SK-N-SH (cell line): ENCODE results near the gene C19orf47. TPM values are rescaled to one million over a fixed set of nuclear protein-coding genes. Genes with fewer than 3 reads are reported as not detected.

Experiments
- CTCF ChIA-PET: fragments of 300-600, 350-600 bp; formaldehyde crosslinking; extraction: SDS; loops from one replicate; lab custom pipeline; 2021; lab: Yijun Ruan, JAX
- POLR2A ChIA-PET: fragments of 350-600 bp; sonication (Branson Sonifier 250); formaldehyde crosslinking; extraction: SDS; loops from one replicate; lab custom pipeline; 2020; ENCODE audit warnings: antibody characterized with exemption, inconsistent platforms; lab: Yijun Ruan, JAX
- DNase-seq: peaks from one replicate; pipeline ENCODE4 v3.0.0; 2012
- H2AFZ ChIP-seq: fragments of 200-600 bp; sonication (generic); 2 replicates; pipeline ENCODE4 v1.8.1; 2016; ENCODE audit warnings: antibody characterized with exemption, mild to moderate bottlenecking, low read depth
- H3F3A ChIP-seq: fragments of 200-600 bp; sonication (generic); replicated peaks from 2 replicates; pipeline ENCODE3; 2016; ENCODE audit warnings: antibody characterized with exemption, mild to moderate bottlenecking; ENCODE audit not compliant: insufficient read depth
- H3K27ac ChIP-seq, 2 experiments: fragments of 200-500 bp in 1 of 2; fragments of 200-600 bp in 1 of 2; sonication (Bioruptor generic) in 1 of 2; sonication (generic), shearing (Covaris generic) in 1 of 2; 2 replicates each; pipeline versions ENCODE4 v1.5.1 to v1.6.1; 2014 to 2016; ENCODE audit warnings: low read depth in 2 of 2, inconsistent platforms in 1 of 2, low read length in 1 of 2, mild to moderate bottlenecking in 1 of 2, mixed read lengths in 1 of 2
- H3K27me3 ChIP-seq: fragments of 200-600 bp; sonication (generic), shearing (Covaris generic); 2 replicates; pipeline ENCODE4 v1.6.1; 2016; ENCODE audit warnings: mixed run types; ENCODE audit not compliant: insufficient read depth
- H3K36me3 ChIP-seq, 2 experiments: fragments of 200-500 bp in 1 of 2; fragments of 200-600 bp in 1 of 2; sonication (Bioruptor generic) in 1 of 2; sonication (generic) in 1 of 2; replicated peaks in 1 of 2; 2 replicates each; pipeline versions ENCODE3 to v1.5.1; 2014 to 2016; ENCODE audit warnings: low read length in 1 of 2, mild to moderate bottlenecking in 1 of 2; ENCODE audit not compliant: insufficient read depth in 2 of 2, control insufficient read depth in 1 of 2
- H3K4me1 ChIP-seq, 2 experiments: fragments of 200-500 bp in 1 of 2; fragments of 200-600 bp in 1 of 2; sonication (Bioruptor generic) in 1 of 2; sonication (generic), shearing (Covaris generic) in 1 of 2; 2 replicates each; pipeline versions ENCODE4 v1.5.1 to v1.6.1; 2014 to 2016; ENCODE audit warnings: low read depth in 1 of 2, low read length in 1 of 2, mixed run types in 1 of 2; ENCODE audit not compliant: insufficient read depth in 2 of 2, control insufficient read depth in 1 of 2
- H3K4me2 ChIP-seq: fragments of 200-600 bp; sonication (generic), shearing (Covaris generic); 2 replicates; pipeline ENCODE4 v1.6.1; 2017; ENCODE audit warnings: mixed run types
- H3K4me3 ChIP-seq, 2 experiments: fragments of 200-500 bp in 1 of 2; fragments of 200-600 bp in 1 of 2; sonication (Bioruptor generic) in 1 of 2; sonication (generic), shearing (Covaris generic) in 1 of 2; 2 replicates each; pipeline versions ENCODE4 v1.5.1 to v1.8.1; 2014 to 2016; ENCODE audit warnings: low read depth in 2 of 2, inconsistent platforms in 1 of 2, low read length in 1 of 2, mild to moderate bottlenecking in 1 of 2, mixed read lengths in 1 of 2, moderate library complexity in 1 of 2
- H3K79me2 ChIP-seq: fragments of 200-600 bp; sonication (generic); 2 replicates; pipeline ENCODE4 v1.8.1; 2017; ENCODE audit warnings: mild to moderate bottlenecking; ENCODE audit not compliant: insufficient read depth
- H3K9ac ChIP-seq: fragments of 200-600 bp; sonication (generic); 2 replicates; pipeline ENCODE4 v1.6.1; 2017; ENCODE audit warnings: mixed run types
- H3K9me2 ChIP-seq: fragments of 200-600 bp; sonication (generic); 2 replicates; pipeline ENCODE4 v1.6.1; 2017; ENCODE audit warnings: mixed run types
- H3K9me3 ChIP-seq: fragments of 200-600 bp; sonication (generic); 2 replicates; pipeline ENCODE4 v1.6.1; 2017; ENCODE audit warnings: mixed run types, mild to moderate bottlenecking, moderate library complexity
- H4K20me1 ChIP-seq: fragments of 200-600 bp; sonication (generic); 2 replicates; pipeline ENCODE4 v1.6.1; 2017; ENCODE audit warnings: mild to moderate bottlenecking, mixed run types; ENCODE audit not compliant: insufficient read depth
- ELF1 ChIP-seq: IDR thresholded peaks from 2 replicates; pipeline ENCODE4 v1.4.0; 2012
- EZH2phosphoT487 ChIP-seq: fragments of 200-600 bp; sonication (generic); IDR thresholded peaks from 2 replicates; pipeline ENCODE4 v1.6.1; 2017; ENCODE audit warnings: low read depth, mixed run types, mild to moderate bottlenecking, antibody characterized with exemption, moderate library complexity, borderline replicate concordance
- FOSL2 ChIP-seq: IDR thresholded peaks from 2 replicates; pipeline ENCODE4 v1.4.0; 2012; ENCODE audit warnings: low read depth, mild to moderate bottlenecking, moderate library complexity, borderline replicate concordance
- FOXM1 ChIP-seq: IDR thresholded peaks from 2 replicates; pipeline ENCODE4 v1.4.0; 2012; ENCODE audit warnings: low read depth, mild to moderate bottlenecking
- GABPA ChIP-seq: IDR thresholded peaks from 2 replicates; pipeline ENCODE4 v1.4.0; 2012; ENCODE audit warnings: low read depth, mild to moderate bottlenecking
- GATA2 ChIP-seq: sonication (generic); formaldehyde crosslinking; IDR thresholded peaks from 2 replicates; pipeline ENCODE4 v1.5.0; 2020; ENCODE audit warnings: mild to moderate bottlenecking, missing genetic modification reagents
- JUND ChIP-seq: IDR thresholded peaks from 2 replicates; pipeline ENCODE4 v1.4.0; 2012
- MEF2A ChIP-seq: IDR thresholded peaks from 2 replicates; pipeline ENCODE4 v1.4.0; 2012; ENCODE audit warnings: low read depth, borderline replicate concordance
- MXI1 ChIP-seq: IDR thresholded peaks from 2 replicates; pipeline ENCODE4 v1.6.1; 2012; ENCODE audit warnings: mild to moderate bottlenecking, low read depth, low read length, improper control_type of control experiment
- NFIC ChIP-seq: IDR thresholded peaks from 2 replicates; pipeline ENCODE4 v1.4.0; 2012; ENCODE audit warnings: borderline replicate concordance
- POLR2AphosphoS5 ChIP-seq: IDR thresholded peaks from 2 replicates; pipeline ENCODE4 v1.6.1; 2012; ENCODE audit warnings: low read depth, low read length
- RCOR1 ChIP-seq: fragments of 150-350 bp; IDR thresholded peaks from 2 replicates; pipeline ENCODE4 v1.6.1; 2017; ENCODE audit warnings: antibody characterized with exemption, low read length
- TEAD4 ChIP-seq: IDR thresholded peaks from 2 replicates; pipeline ENCODE4 v1.4.0; 2012; ENCODE audit warnings: mild to moderate bottlenecking, borderline replicate concordance; ENCODE audit not compliant: insufficient read depth
- WGBS: methylation state at CpG from one replicate; pipeline ENCODE4 v1.1.6; 2017; ENCODE audit warnings: low lambda C conversion rate; 5-methylcytosine and 5-hydroxymethylcytosine counted together
- polyA plus RNA-seq, 3 experiments: library from polyadenylated mRNA; depleted of rRNA; stranded (reverse); fragments of >200 nt; gene quantifications; 2 replicates each; pipeline ENCODE4 v1.2.3, GENCODE V29; 2012
- TF ChIP-seq, protein P1 (sequence below): IDR thresholded peaks from 2 replicates; pipeline ENCODE4 v1.4.0; 2012; ENCODE audit warnings: low read depth, borderline replicate concordance
- TF ChIP-seq, protein P2 (sequence below): fragments of 150-350 bp; IDR thresholded peaks from 2 replicates; pipeline ENCODE4 v1.6.1; 2017; ENCODE audit warnings: antibody characterized with exemption, low read length, low read depth, borderline replicate concordance
- TF ChIP-seq, protein P3 (sequence below): IDR thresholded peaks from 2 replicates; pipeline ENCODE4; 2012

The C19orf47 gene
- polyA plus RNA-seq, 1 of the 3 experiments (the other 2 are of a cell fraction): 17.2 TPM

DNA sequence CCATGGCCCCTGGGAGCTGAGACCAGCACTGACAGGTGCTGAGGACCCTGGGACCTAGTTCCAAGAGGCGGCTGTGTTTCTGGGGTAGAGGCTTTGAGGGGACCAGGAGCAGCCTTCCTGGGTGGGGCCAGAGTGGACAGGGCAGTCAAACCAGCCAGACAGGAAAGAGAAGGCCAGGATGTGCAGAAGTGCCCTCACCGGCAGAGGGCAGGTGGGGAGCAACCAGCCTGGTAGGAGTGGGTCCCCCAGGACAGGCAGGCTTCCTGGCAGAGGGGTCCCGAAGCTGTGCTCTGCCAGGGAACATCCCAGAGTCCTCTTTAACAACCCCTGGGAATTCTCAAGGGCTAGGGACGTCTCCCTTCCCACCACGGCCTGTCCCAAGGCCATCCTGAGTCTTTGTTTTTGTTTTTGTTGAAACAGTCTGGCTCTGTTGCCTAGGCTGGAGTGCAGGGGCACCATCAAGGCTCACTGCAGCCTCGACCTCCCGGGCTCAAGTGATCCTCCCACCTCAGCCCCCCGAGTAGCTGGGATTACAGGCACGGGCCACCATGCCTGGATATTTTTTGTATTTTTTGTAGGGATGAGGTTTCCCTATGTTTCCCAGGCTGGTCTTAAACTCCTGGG lies 44.8 kb upstream of the C19orf47 start:
- POLR2A ChIA-PET: no interaction called here
- CTCF ChIA-PET: no interaction called here
- no peak overlapping the region for H3K27ac ChIP-seq

DNA sequence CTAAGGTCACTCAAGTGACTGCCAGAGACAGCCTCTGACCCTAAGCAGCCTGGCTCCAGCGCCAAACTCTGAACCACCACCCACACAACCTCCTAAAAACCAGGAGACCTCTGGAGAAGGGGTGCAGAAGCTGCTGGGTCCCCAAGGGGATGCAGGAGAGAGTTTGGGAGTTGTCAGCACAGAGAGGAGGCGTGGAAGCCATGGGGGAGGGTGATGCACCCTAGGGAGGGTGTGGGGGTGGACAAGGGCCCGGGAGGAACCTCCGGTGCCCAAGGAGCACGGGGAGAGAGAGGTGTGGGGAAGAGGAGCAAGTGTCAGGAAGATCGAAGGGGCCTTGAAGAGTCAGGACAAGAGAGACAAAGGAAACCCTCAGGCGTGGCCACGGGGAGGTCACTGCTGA lies 43.9 kb upstream of the C19orf47 start:
- no peak overlapping the region for H3K4me2 ChIP-seq
- H3K79me2 ChIP-seq: no peaks in the 10 kb centered on the region
- H3K36me3 ChIP-seq: no peaks in the 10 kb centered on the region
- H3K4me1 ChIP-seq: no peaks in the 10 kb centered on the region
- H3F3A ChIP-seq: no peaks in the 10 kb centered on the region
- DNase-seq: no peak
- H3K4me3 ChIP-seq: no peak overlapping the region
- no peaks in the 10 kb centered on the region for H4K20me1 ChIP-seq
- ChIA-PET POLR2A (no interaction called here), CTCF (no interaction called here)
- no peaks in the 10 kb centered on the region for H3K27me3 ChIP-seq
- no peak for TF ChIP-seq EZH2phosphoT487
- TF ChIP-seq, protein P1, sequence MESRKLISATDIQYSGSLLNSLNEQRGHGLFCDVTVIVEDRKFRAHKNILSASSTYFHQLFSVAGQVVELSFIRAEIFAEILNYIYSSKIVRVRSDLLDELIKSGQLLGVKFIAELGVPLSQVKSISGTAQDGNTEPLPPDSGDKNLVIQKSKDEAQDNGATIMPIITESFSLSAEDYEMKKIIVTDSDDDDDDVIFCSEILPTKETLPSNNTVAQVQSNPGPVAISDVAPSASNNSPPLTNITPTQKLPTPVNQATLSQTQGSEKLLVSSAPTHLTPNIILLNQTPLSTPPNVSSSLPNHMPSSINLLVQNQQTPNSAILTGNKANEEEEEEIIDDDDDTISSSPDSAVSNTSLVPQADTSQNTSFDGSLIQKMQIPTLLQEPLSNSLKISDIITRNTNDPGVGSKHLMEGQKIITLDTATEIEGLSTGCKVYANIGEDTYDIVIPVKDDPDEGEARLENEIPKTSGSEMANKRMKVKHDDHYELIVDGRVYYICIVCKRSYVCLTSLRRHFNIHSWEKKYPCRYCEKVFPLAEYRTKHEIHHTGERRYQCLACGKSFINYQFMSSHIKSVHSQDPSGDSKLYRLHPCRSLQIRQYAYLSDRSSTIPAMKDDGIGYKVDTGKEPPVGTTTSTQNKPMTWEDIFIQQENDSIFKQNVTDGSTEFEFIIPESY: no peak
- no peak for TF ChIP-seq GATA2 (CRISPR knock-in tag)
- no peak for TF ChIP-seq JUND
- TF ChIP-seq, protein P2, sequence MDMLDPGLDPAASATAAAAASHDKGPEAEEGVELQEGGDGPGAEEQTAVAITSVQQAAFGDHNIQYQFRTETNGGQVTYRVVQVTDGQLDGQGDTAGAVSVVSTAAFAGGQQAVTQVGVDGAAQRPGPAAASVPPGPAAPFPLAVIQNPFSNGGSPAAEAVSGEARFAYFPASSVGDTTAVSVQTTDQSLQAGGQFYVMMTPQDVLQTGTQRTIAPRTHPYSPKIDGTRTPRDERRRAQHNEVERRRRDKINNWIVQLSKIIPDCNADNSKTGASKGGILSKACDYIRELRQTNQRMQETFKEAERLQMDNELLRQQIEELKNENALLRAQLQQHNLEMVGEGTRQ: no peak
- TF ChIP-seq, protein P3, sequence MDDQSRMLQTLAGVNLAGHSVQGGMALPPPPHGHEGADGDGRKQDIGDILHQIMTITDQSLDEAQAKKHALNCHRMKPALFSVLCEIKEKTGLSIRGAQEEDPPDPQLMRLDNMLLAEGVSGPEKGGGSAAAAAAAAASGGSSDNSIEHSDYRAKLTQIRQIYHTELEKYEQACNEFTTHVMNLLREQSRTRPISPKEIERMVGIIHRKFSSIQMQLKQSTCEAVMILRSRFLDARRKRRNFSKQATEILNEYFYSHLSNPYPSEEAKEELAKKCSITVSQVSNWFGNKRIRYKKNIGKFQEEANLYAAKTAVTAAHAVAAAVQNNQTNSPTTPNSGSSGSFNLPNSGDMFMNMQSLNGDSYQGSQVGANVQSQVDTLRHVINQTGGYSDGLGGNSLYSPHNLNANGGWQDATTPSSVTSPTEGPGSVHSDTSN: no peak
- no peak for TF ChIP-seq NFIC
- TF ChIP-seq RCOR1: no peak
- TF ChIP-seq POLR2AphosphoS5: no peak
- no peak for TF ChIP-seq MEF2A
- no peak for TF ChIP-seq TEAD4
- no peak for TF ChIP-seq GABPA
- no peak for TF ChIP-seq MXI1
- TF ChIP-seq FOXM1: no peak
- no peak for TF ChIP-seq FOSL2
- TF ChIP-seq ELF1: no peak
- no peak overlapping the region for H3K9ac ChIP-seq
- no peaks in the 10 kb centered on the region for H3K9me3 ChIP-seq
- 70% methylated on average over 8 of the region's 8 CpGs for WGBS
- no peak overlapping the region for H3K27ac ChIP-seq
- no peak overlapping the region for H2AFZ ChIP-seq
- no peaks in the 10 kb centered on the region for H3K9me2 ChIP-seq

More for the DNA sequence above, 44.8 kb upstream of the C19orf47 start:
- no peak overlapping the region for H3K9ac ChIP-seq
- no peak overlapping the region for H3K4me3 ChIP-seq
- no peak for TF ChIP-seq MXI1
- H2AFZ ChIP-seq: no peak overlapping the region
- H3K79me2 ChIP-seq: no peaks in the 10 kb centered on the region
- H3K4me1 ChIP-seq: no peaks in the 10 kb centered on the region
- H3K9me2 ChIP-seq: no peaks in the 10 kb centered on the region
- no peaks in the 10 kb centered on the region for H4K20me1 ChIP-seq
- no peak overlapping the region for H3K4me2 ChIP-seq
- no peaks in the 10 kb centered on the region for H3K9me3 ChIP-seq
- no peaks in the 10 kb centered on the region for H3K36me3 ChIP-seq
- no peaks in the 10 kb centered on the region for H3F3A ChIP-seq
- H3K27me3 ChIP-seq: no peaks in the 10 kb centered on the region
- 46% methylated on average over 8 of the region's 9 CpGs for WGBS
- no peak for DNase-seq
